ENCODE results near the gene ST7. TPM values are rescaled to one million over a fixed set of nuclear protein-coding genes. Genes with fewer than 3 reads are reported as not detected.

The ST7 gene
- total RNA-seq, 1 donor from 2014 or later: 107 TPM

- Mint-ChIP-seq H3K9me3 (ENCODE audit: unreplicated experiment) (peaks cover 1% of the 10 kb centered on the region), H3K27me3 (ENCODE audit: unreplicated experiment) (no peaks in the 10 kb centered on the region), H3K4me1 (ENCODE audit: low read depth, unreplicated experiment) (peaks cover 3% of the 10 kb centered on the region), H3K27ac (ENCODE audit: unreplicated experiment) (no peak overlapping the region), H3K36me3 (ENCODE audit: unreplicated experiment) (no peaks in the 10 kb centered on the region), H3K4me3 (ENCODE audit: unreplicated experiment) (no peak overlapping the region)
- DNase-seq: no peak
- TF ChIP-seq, protein P1, sequence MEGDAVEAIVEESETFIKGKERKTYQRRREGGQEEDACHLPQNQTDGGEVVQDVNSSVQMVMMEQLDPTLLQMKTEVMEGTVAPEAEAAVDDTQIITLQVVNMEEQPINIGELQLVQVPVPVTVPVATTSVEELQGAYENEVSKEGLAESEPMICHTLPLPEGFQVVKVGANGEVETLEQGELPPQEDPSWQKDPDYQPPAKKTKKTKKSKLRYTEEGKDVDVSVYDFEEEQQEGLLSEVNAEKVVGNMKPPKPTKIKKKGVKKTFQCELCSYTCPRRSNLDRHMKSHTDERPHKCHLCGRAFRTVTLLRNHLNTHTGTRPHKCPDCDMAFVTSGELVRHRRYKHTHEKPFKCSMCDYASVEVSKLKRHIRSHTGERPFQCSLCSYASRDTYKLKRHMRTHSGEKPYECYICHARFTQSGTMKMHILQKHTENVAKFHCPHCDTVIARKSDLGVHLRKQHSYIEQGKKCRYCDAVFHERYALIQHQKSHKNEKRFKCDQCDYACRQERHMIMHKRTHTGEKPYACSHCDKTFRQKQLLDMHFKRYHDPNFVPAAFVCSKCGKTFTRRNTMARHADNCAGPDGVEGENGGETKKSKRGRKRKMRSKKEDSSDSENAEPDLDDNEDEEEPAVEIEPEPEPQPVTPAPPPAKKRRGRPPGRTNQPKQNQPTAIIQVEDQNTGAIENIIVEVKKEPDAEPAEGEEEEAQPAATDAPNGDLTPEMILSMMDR (IDR thresholded peaks at IDR 0.05; ENCODE audit: partially characterized antibody, unreplicated experiment): no peak
These were observed 109.0 kb downstream of the ST7 start for GRCh38 chr7:117062300-117062699.

GRCh38 chr7:117064688-117065087, 111.4 kb downstream of the ST7 start:
- H3K4me1 Mint-ChIP-seq (ENCODE audit: low read depth, unreplicated experiment): peaks cover 23% of the 10 kb centered on the region
- H3K4me3 Mint-ChIP-seq (ENCODE audit: unreplicated experiment): no peak overlapping the region
- DNase-seq: no peak
- no peaks in the 10 kb centered on the region for H3K27me3 Mint-ChIP-seq (ENCODE audit: unreplicated experiment)
- H3K27ac Mint-ChIP-seq (ENCODE audit: unreplicated experiment): no peak overlapping the region
- TF ChIP-seq, protein P1 (IDR thresholded peaks at IDR 0.05; ENCODE audit: partially characterized antibody, unreplicated experiment): no peak
- H3K9me3 Mint-ChIP-seq (ENCODE audit: unreplicated experiment): peaks cover 1% of the 10 kb centered on the region
- H3K36me3 Mint-ChIP-seq (ENCODE audit: unreplicated experiment): no peaks in the 10 kb centered on the region

- H3K4me1 Mint-ChIP-seq (ENCODE audit: low read depth, unreplicated experiment): peaks cover 27% of the 10 kb centered on the region
- no peak overlapping the region for H3K4me3 Mint-ChIP-seq (ENCODE audit: unreplicated experiment)
- H3K36me3 Mint-ChIP-seq (ENCODE audit: unreplicated experiment): no peaks in the 10 kb centered on the region
- peaks cover 1% of the 10 kb centered on the region for H3K9me3 Mint-ChIP-seq (ENCODE audit: unreplicated experiment)
- no peak for DNase-seq
- H3K27me3 Mint-ChIP-seq (ENCODE audit: unreplicated experiment): no peaks in the 10 kb centered on the region
- TF ChIP-seq, protein P1 (IDR thresholded peaks at IDR 0.05; ENCODE audit: partially characterized antibody, unreplicated experiment): no peak
- H3K27ac Mint-ChIP-seq (ENCODE audit: unreplicated experiment): no peak overlapping the region
These were observed 112.4 kb downstream of the ST7 start for GRCh38 chr7:117065571-117066150.

DNA sequence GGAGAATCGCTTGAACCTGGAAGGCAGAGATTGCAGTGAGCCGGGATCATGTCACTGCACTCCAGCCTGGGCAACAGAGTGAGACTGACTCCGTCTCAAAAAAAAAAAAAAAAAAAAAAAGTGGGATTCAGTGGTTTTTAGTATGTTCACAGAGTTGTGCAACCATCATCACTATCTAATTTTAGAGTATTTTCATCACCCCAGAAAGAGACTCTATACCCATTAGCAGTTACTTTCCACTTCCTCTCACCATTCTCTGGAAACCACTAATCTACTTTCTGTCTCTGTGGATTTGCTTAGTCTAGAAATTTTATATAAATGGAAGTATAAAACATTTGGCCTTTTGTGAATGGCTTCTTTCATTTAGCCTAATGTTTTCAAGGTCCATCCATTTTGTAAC, 113.4 kb downstream of the ST7 start:
- DNase-seq: no peak
- Mint-ChIP-seq H3K36me3 (ENCODE audit: unreplicated experiment) (no peaks in the 10 kb centered on the region), H3K27me3 (ENCODE audit: unreplicated experiment) (no peaks in the 10 kb centered on the region), H3K9me3 (ENCODE audit: unreplicated experiment) (peaks cover 3% of the 10 kb centered on the region), H3K4me1 (ENCODE audit: low read depth, unreplicated experiment) (peaks cover 30% of the 10 kb centered on the region), H3K27ac (ENCODE audit: unreplicated experiment) (no peak overlapping the region), H3K4me3 (ENCODE audit: unreplicated experiment) (no peak overlapping the region)
- TF ChIP-seq, protein P1 (IDR thresholded peaks at IDR 0.05; ENCODE audit: partially characterized antibody, unreplicated experiment): no peak

- no peaks in the 10 kb centered on the region for H3K36me3 Mint-ChIP-seq (ENCODE audit: unreplicated experiment)
- TF ChIP-seq, protein P1 (IDR thresholded peaks at IDR 0.05; ENCODE audit: partially characterized antibody, unreplicated experiment): no peak
- H3K4me3 Mint-ChIP-seq (ENCODE audit: unreplicated experiment): no peak overlapping the region
- H3K4me1 Mint-ChIP-seq (ENCODE audit: low read depth, unreplicated experiment): peaks cover 36% of the 10 kb centered on the region
- peaks cover 3% of the 10 kb centered on the region for H3K9me3 Mint-ChIP-seq (ENCODE audit: unreplicated experiment)
- no peak for DNase-seq
- peaks cover 2% of the 10 kb centered on the region for H3K27me3 Mint-ChIP-seq (ENCODE audit: unreplicated experiment)
- H3K27ac Mint-ChIP-seq (ENCODE audit: unreplicated experiment): no peak overlapping the region
These were observed 114.0 kb downstream of the ST7 start for GRCh38 chr7:117067340-117067739.
